IMR-90 (cell line): Measurements from ENCODE around the gene STX7. TPM values are rescaled to one million over a fixed set of nuclear protein-coding genes. Genes with fewer than 3 reads are reported as not detected.

Source experiments
- ATAC-seq: fragments of 200-7000 bp; cut with Tn5 transposase; 2 replicates; pipeline ENCODE4 v1.9.1; 2020; ENCODE audit warnings: low read depth, mild to moderate bottlenecking, moderate library complexity
- BruUV-seq: library from RNA; stranded (reverse); fragments of 400-500 nt; replicated peaks from 2 replicates; lab custom pipeline; 2021; lab: Mats Ljungman, UMichigan
- CTCF ChIA-PET: fragments of 300-600 bp; formaldehyde crosslinking; extraction: SDS; loops from one replicate; lab custom pipeline; 2021; ENCODE audit warnings: antibody characterized with exemption; lab: Yijun Ruan, JAX
- POLR2A ChIA-PET: fragments of 300-600 bp; sonication (Branson Sonifier 250); formaldehyde crosslinking; loops from one replicate; lab custom pipeline; 2022; ENCODE audit warnings: antibody characterized with exemption; ENCODE audit not compliant: unreplicated experiment; lab: Charles Lee
- DNase-seq: peaks from one replicate; pipeline ENCODE4 v3.0.0; 2013
- H2AFZ ChIP-seq: replicated peaks from 2 replicates; pipeline ENCODE3; 2013; ENCODE audit warnings: low read length, mild to moderate bottlenecking; ENCODE audit not compliant: poor library complexity
- H2AK5ac ChIP-seq: 2 replicates; pipeline ENCODE4 v1.6.1; 2013; ENCODE audit warnings: low read depth, low read length, inconsistent platforms
- H2AK9ac ChIP-seq: replicated peaks from 2 replicates; pipeline ENCODE3; 2013; ENCODE audit warnings: mild to moderate bottlenecking, low read depth, low read length, moderate library complexity; ENCODE audit not compliant: poor library complexity
- H2BK120ac ChIP-seq: 2 replicates; pipeline ENCODE4 v1.6.1; 2013; ENCODE audit warnings: low read depth, low read length, inconsistent platforms
- H2BK15ac ChIP-seq: 3 replicates; pipeline ENCODE4 v1.6.1; 2013; ENCODE audit warnings: low read depth, low read length, inconsistent platforms
- H2BK20ac ChIP-seq: 2 replicates; pipeline ENCODE4 v1.6.1; 2013; ENCODE audit warnings: low read depth, mild to moderate bottlenecking, inconsistent platforms, low read length, moderate library complexity
- H2BK5ac ChIP-seq: 2 replicates; pipeline ENCODE4 v1.6.1; 2013; ENCODE audit warnings: mild to moderate bottlenecking, low read depth, low read length, inconsistent platforms; ENCODE audit not compliant: poor library complexity, severe bottlenecking
- H3K14ac ChIP-seq: replicated peaks from 2 replicates; pipeline ENCODE4 v1.6.1; 2013; ENCODE audit warnings: low read depth, low read length, inconsistent platforms
- H3K18ac ChIP-seq: 2 replicates; pipeline ENCODE4 v1.6.1; 2013; ENCODE audit warnings: low read depth, low read length, control low read depth
- H3K23ac ChIP-seq: 2 replicates; pipeline ENCODE4 v1.6.1; 2013; ENCODE audit warnings: low read depth, low read length, inconsistent platforms
- H3K27ac ChIP-seq: 2 replicates; pipeline ENCODE4 v1.5.1; 2013; ENCODE audit warnings: mild to moderate bottlenecking, control low read depth, low read length; ENCODE audit not compliant: insufficient read depth
- H3K27me3 ChIP-seq: 2 replicates; pipeline ENCODE4 v1.6.1; 2013; ENCODE audit warnings: low read length; ENCODE audit not compliant: control insufficient read depth, insufficient read depth
- H3K36me3 ChIP-seq: 2 replicates; pipeline ENCODE4 v1.6.1; 2013; ENCODE audit warnings: low read length, mixed read lengths; ENCODE audit not compliant: control insufficient read depth, insufficient read depth
- H3K4ac ChIP-seq: 2 replicates; pipeline ENCODE4 v1.6.1; 2013; ENCODE audit warnings: low read depth, low read length, inconsistent platforms
- H3K4me1 ChIP-seq: 2 replicates; pipeline ENCODE4 v1.6.1; 2013; ENCODE audit warnings: low read length, mixed read lengths; ENCODE audit not compliant: control insufficient read depth, insufficient read depth
- H3K4me2 ChIP-seq: 2 replicates; pipeline ENCODE4 v1.6.1; 2013; ENCODE audit warnings: low read depth, mild to moderate bottlenecking, control low read depth, low read length, moderate library complexity
- H3K4me3 ChIP-seq: 2 replicates; pipeline ENCODE4 v1.5.1; 2013; ENCODE audit warnings: low read depth, mild to moderate bottlenecking, control low read depth, low read length, moderate library complexity; ENCODE audit not compliant: insufficient read depth
- H3K56ac ChIP-seq: 2 replicates; pipeline ENCODE4 v1.6.1; 2013; ENCODE audit warnings: low read length, inconsistent platforms; ENCODE audit not compliant: insufficient read depth; ENCODE audit errors: extremely low read depth
- H3K79me1 ChIP-seq, 2 experiments: 2 replicates each; pipeline ENCODE4 v1.6.1; 2013; ENCODE audit warnings: low read length in 2 of 2, inconsistent platforms in 1 of 2, low read depth in 1 of 2
- H3K9ac ChIP-seq: 2 replicates; pipeline ENCODE4 v1.6.1; 2013; ENCODE audit warnings: low read depth, low read length, control low read depth
- H3K9me1 ChIP-seq: 2 replicates; pipeline ENCODE4 v1.6.1; 2013; ENCODE audit warnings: low read length, inconsistent platforms; ENCODE audit not compliant: insufficient read depth
- H3K9me3 ChIP-seq: 2 replicates; pipeline ENCODE4 v1.6.1; 2013; ENCODE audit warnings: low read length; ENCODE audit not compliant: control insufficient read depth, insufficient read depth
- H4K20me1 ChIP-seq: 2 replicates; pipeline ENCODE4 v1.6.1; 2013; ENCODE audit warnings: low read length, inconsistent platforms; ENCODE audit not compliant: insufficient read depth
- H4K5ac ChIP-seq: 2 replicates; pipeline ENCODE4 v1.6.1; 2013; ENCODE audit warnings: mild to moderate bottlenecking, low read depth, low read length, control low read depth
- H4K8ac ChIP-seq, 2 experiments: 2 replicates each; pipeline ENCODE4 v1.6.1; 2013; ENCODE audit warnings: low read depth in 2 of 2, low read length in 2 of 2, control low read depth in 1 of 2, inconsistent platforms in 1 of 2
- H4K91ac ChIP-seq: 2 replicates; pipeline ENCODE4 v1.6.1; 2013; ENCODE audit warnings: low read depth, low read length, inconsistent platforms; ENCODE audit not compliant: insufficient read depth
- CEBPB ChIP-seq: IDR thresholded peaks from 2 replicates; pipeline ENCODE4 v1.6.1; 2012; ENCODE audit warnings: low read depth, low read length, improper control_type of control experiment
- CHD1 ChIP-seq: IDR thresholded peaks from 2 replicates; pipeline ENCODE4 v1.6.1; 2012; ENCODE audit warnings: low read depth, low read length, improper control_type of control experiment
- FOS ChIP-seq: fragments of 150-350 bp; IDR thresholded peaks from 2 replicates; pipeline ENCODE4 v1.6.1; 2016; ENCODE audit warnings: low read depth, low read length
- MXI1 ChIP-seq: IDR thresholded peaks from 2 replicates; pipeline ENCODE4 v1.6.1; 2012; ENCODE audit warnings: low read depth, mild to moderate bottlenecking, low read length, moderate library complexity, borderline replicate concordance
- POLR2A ChIP-seq: IDR thresholded peaks from 2 replicates; pipeline ENCODE4 v1.6.1; 2012; ENCODE audit warnings: mild to moderate bottlenecking, low read depth, low read length
- RAD21 ChIP-seq: IDR thresholded peaks from 2 replicates; pipeline ENCODE4 v1.6.1; 2012; ENCODE audit warnings: low read length, improper control_type of control experiment
- RCOR1 ChIP-seq: IDR thresholded peaks from 2 replicates; pipeline ENCODE4 v1.6.1; 2012; ENCODE audit warnings: mild to moderate bottlenecking, low read length, improper control_type of control experiment; ENCODE audit not compliant: insufficient replicate concordance
- RFX5 ChIP-seq: IDR thresholded peaks from 2 replicates; pipeline ENCODE4 v1.8.0; 2012; ENCODE audit warnings: low read depth, mild to moderate bottlenecking, low read length, moderate library complexity
- SMC3 ChIP-seq: fragments of 150-350 bp; IDR thresholded peaks from 2 replicates; pipeline ENCODE4 v1.6.1; 2016; ENCODE audit warnings: low read depth, mild to moderate bottlenecking, antibody characterized with exemption, low read length, moderate library complexity
- WGBS, 2 experiments: methylation state at CpG; one replicate each; pipeline versions ENCODE4 v1.1.5 to v1.1.7; 2013; ENCODE audit warnings: missing lambda C conversion rate in 2 of 2; ENCODE audit not compliant: insufficient read length in 1 of 2; ENCODE audit errors: extremely low coverage in 2 of 2; 5-methylcytosine and 5-hydroxymethylcytosine counted together
- dilution Hi-C: fragments of 300-500 bp; cut with HindIII; formaldehyde crosslinking; loops from one replicate; pipeline ENCODE4 v1.14.3; 2018; ENCODE audit warnings: low sequenced_read_pairs; ENCODE audit not compliant: unreplicated experiment
- in situ Hi-C: fragments of 300-500 bp; cut with MboI; formaldehyde crosslinking; loops from 3 replicates; pipeline ENCODE4 v1.14.3; 2019; ENCODE audit warnings: low sequenced_read_pairs, inconsistent platforms, mixed read lengths
- intact Hi-C: fragments of 100-400 bp; cut with micrococcal nuclease; formaldehyde crosslinking; loops from 2 replicates; pipeline ENCODE4 v1.10.0; 2022
- polyA plus RNA-seq, 3 experiments: library from polyadenylated mRNA; depleted of rRNA; stranded (reverse); fragments of >200 nt; gene quantifications; 2 replicates each; pipeline ENCODE4 v1.2.3, GENCODE V29; 2012; ENCODE audit warnings: low replicate concordance in 1 of 3
- total RNA-seq: library from RNA; depleted of rRNA; stranded (reverse); fragments of >200 nt; gene quantifications from 2 replicates; pipeline ENCODE4 v1.2.3, GENCODE V29; 2012
- TF ChIP-seq, protein P1 (sequence below): conservative IDR thresholded peaks from 2 replicates; pipeline ENCODE4 v1.5.1; 2012; ENCODE audit warnings: mild to moderate bottlenecking, low read depth, low read length, improper control_type of control experiment

Gene STX7
- total and polyA plus RNA-seq, 2 of the 4 experiments (the other 2 are of a cell fraction): 16.5 to 35.1 TPM

DNA sequence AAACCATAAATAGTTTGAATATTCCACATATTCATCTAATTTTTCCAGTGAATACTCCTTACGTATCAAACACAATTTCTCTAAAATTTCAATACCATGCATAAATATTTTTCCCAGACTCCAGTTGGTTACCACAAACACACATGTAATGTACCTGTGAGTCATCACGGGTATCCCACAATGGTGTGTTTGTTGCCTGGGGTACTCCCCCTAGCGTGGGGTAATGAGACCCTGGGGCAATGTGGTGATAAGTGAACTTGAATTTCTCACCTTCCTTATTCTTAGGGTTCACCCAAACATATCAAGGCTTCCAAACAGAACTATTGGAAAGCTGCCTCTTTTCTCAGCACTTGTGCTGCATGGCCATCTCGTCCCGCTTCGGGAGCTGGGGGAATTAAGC, 51.0 kb downstream of the STX7 start:
- ChIA-PET POLR2A (no interaction called here), CTCF (no interaction called here)
- peaks cover 11% of the 10 kb centered on the region for H3K4me1 ChIP-seq
- DNase-seq: no peak
- intact Hi-C loops: no loop called here
- no peak overlapping the region for H2AK5ac ChIP-seq
- no peak overlapping the region for H3K18ac ChIP-seq
- no peak overlapping the region for H2BK15ac ChIP-seq
- H2BK5ac ChIP-seq: no peak overlapping the region
- no peak overlapping the region for H3K4me3 ChIP-seq
- peaks cover 0 to 13% of the 10 kb centered on the region in 2 experiments; a peak in 2 of 4 replicates for H3K79me1 ChIP-seq
- no peak overlapping the region for H3K4ac ChIP-seq
- no peak overlapping the region for H3K14ac ChIP-seq
- H3K23ac ChIP-seq: no peak overlapping the region
- no peak overlapping the region for H3K9ac ChIP-seq
- TF ChIP-seq, protein P1, sequence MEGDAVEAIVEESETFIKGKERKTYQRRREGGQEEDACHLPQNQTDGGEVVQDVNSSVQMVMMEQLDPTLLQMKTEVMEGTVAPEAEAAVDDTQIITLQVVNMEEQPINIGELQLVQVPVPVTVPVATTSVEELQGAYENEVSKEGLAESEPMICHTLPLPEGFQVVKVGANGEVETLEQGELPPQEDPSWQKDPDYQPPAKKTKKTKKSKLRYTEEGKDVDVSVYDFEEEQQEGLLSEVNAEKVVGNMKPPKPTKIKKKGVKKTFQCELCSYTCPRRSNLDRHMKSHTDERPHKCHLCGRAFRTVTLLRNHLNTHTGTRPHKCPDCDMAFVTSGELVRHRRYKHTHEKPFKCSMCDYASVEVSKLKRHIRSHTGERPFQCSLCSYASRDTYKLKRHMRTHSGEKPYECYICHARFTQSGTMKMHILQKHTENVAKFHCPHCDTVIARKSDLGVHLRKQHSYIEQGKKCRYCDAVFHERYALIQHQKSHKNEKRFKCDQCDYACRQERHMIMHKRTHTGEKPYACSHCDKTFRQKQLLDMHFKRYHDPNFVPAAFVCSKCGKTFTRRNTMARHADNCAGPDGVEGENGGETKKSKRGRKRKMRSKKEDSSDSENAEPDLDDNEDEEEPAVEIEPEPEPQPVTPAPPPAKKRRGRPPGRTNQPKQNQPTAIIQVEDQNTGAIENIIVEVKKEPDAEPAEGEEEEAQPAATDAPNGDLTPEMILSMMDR: no peak
- no peak for TF ChIP-seq SMC3
- TF ChIP-seq MXI1: no peak
- no peak for TF ChIP-seq RCOR1
- no peak for TF ChIP-seq FOS
- no peak for TF ChIP-seq CHD1
- TF ChIP-seq RFX5: no peak
- TF ChIP-seq POLR2A: no peak
- TF ChIP-seq CEBPB: no peak
- TF ChIP-seq RAD21: no peak
- H2AK9ac ChIP-seq: no peak overlapping the region
- peaks cover 4% of the 10 kb centered on the region; the same call in 1 of the 2 replicates for H4K20me1 ChIP-seq
- ATAC-seq: no peak
- in situ Hi-C loops: no loop called here
- no TSS peak for BruUV-seq
- H4K8ac ChIP-seq: no peak overlapping the region
- WGBS, 2 experiments: 100% methylated on average over 1 of the region's 6 CpGs; no CpG with 5 or more reads in 1 of the 2 experiments
- no peak overlapping the region for H2BK120ac ChIP-seq
- no peak overlapping the region for H2BK20ac ChIP-seq
- no peak overlapping the region for H3K4me2 ChIP-seq
- H4K91ac ChIP-seq: no peak overlapping the region
- no peak overlapping the region for H3K27ac ChIP-seq
- H3K9me3 ChIP-seq: no peaks in the 10 kb centered on the region
- no peaks in the 10 kb centered on the region for H3K27me3 ChIP-seq
- no peak overlapping the region for H3K56ac ChIP-seq
- peaks cover 13% of the 10 kb centered on the region for H3K9me1 ChIP-seq
- H2AFZ ChIP-seq: no peak overlapping the region
- dilution Hi-C loops: no loop called here
- H3K36me3 ChIP-seq: peaks cover 22% of the 10 kb centered on the region
- no peak overlapping the region for H4K5ac ChIP-seq
